Lower leg skin (tissue), 4 donors: ENCODE measurements around the gene WDCP. TPM values are rescaled to one million over a fixed set of nuclear protein-coding genes. Genes with fewer than 3 reads are reported as not detected.
"Not testable (repeated sequence)": the region's sequence is repeated elsewhere in the genome, so short reads cannot be mapped to it uniquely, and the experiment has no call there.

Experiments
- DNase-seq, 2 donors: peaks; one replicate each; pipeline ENCODE4 v3.0.0-alpha.2; 2019; ENCODE audit warnings: low spot score in 2 of 2
- H3K4me3 ChIP-seq: fragments of 200-600 bp; sonication (generic); 2 replicates; pipeline ENCODE4 v1.5.1; 2017; ENCODE audit warnings: mild to moderate bottlenecking, low read depth; ENCODE audit not compliant: poor library complexity, severe bottlenecking
- POLR2A ChIP-seq, 2 donors: fragments of 450-650 bp; IDR thresholded peaks; one replicate each; pipeline ENCODE4 v1.6.1; 2016 to 2017; ENCODE audit warnings: antibody characterized with exemption in 2 of 2, mild to moderate bottlenecking in 1 of 2, moderate library complexity in 1 of 2
- WGBS, 2 donors: methylation state at CpG; one replicate each; pipeline ENCODE4 v1.1.5; 2018; 5-methylcytosine and 5-hydroxymethylcytosine counted together
- intact Hi-C: fragments of 100-400 bp; cut with DNase I; formaldehyde crosslinking; loops from one replicate; pipeline ENCODE4 v1.15.0; 2023; ENCODE audit warnings: low total_unique reads
- total RNA-seq, 4 donors: library from RNA; depleted of rRNA; stranded (reverse); fragments of >200 nt; gene quantifications; one replicate each; pipeline ENCODE4 v1.1.0, GENCODE V29; 2016
- TF ChIP-seq, protein P1 (sequence below), 3 donors: fragments of 450-650 bp; IDR thresholded peaks; one replicate each; pipeline ENCODE4 v1.5.1; 2016; ENCODE audit warnings: antibody characterized with exemption in 3 of 3, mild to moderate bottlenecking in 3 of 3, moderate library complexity in 2 of 3

Gene WDCP, protein sequence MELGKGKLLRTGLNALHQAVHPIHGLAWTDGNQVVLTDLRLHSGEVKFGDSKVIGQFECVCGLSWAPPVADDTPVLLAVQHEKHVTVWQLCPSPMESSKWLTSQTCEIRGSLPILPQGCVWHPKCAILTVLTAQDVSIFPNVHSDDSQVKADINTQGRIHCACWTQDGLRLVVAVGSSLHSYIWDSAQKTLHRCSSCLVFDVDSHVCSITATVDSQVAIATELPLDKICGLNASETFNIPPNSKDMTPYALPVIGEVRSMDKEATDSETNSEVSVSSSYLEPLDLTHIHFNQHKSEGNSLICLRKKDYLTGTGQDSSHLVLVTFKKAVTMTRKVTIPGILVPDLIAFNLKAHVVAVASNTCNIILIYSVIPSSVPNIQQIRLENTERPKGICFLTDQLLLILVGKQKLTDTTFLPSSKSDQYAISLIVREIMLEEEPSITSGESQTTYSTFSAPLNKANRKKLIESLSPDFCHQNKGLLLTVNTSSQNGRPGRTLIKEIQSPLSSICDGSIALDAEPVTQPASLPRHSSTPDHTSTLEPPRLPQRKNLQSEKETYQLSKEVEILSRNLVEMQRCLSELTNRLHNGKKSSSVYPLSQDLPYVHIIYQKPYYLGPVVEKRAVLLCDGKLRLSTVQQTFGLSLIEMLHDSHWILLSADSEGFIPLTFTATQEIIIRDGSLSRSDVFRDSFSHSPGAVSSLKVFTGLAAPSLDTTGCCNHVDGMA
- total RNA-seq = 1 to 10 TPM; 2.6 to 4.9 (median 3.8) TPM

GRCh38 chr2:24046930-24047702 is at the start of gene WDCP:
Gene WDCP, minus strand, starts transcription at chr2:24047391. Its CDS starts 7,897 bp downstream, at chr2:24039494.
- peak; percentile 98 for DNase-seq
- intact Hi-C loops = no loop called here
- WGBS, 2 donors = 0% methylated on average over 36 to 37 of the region's 38 CpGs
- no peak for TF ChIP-seq POLR2A (IDR thresholded peaks at IDR 0.05)
- TF ChIP-seq, protein P1, sequence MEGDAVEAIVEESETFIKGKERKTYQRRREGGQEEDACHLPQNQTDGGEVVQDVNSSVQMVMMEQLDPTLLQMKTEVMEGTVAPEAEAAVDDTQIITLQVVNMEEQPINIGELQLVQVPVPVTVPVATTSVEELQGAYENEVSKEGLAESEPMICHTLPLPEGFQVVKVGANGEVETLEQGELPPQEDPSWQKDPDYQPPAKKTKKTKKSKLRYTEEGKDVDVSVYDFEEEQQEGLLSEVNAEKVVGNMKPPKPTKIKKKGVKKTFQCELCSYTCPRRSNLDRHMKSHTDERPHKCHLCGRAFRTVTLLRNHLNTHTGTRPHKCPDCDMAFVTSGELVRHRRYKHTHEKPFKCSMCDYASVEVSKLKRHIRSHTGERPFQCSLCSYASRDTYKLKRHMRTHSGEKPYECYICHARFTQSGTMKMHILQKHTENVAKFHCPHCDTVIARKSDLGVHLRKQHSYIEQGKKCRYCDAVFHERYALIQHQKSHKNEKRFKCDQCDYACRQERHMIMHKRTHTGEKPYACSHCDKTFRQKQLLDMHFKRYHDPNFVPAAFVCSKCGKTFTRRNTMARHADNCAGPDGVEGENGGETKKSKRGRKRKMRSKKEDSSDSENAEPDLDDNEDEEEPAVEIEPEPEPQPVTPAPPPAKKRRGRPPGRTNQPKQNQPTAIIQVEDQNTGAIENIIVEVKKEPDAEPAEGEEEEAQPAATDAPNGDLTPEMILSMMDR (IDR thresholded peaks at IDR 0.05) = no peak
- H3K4me3 ChIP-seq = peak within 1 kb of the TSS; percentile 71

DNA sequence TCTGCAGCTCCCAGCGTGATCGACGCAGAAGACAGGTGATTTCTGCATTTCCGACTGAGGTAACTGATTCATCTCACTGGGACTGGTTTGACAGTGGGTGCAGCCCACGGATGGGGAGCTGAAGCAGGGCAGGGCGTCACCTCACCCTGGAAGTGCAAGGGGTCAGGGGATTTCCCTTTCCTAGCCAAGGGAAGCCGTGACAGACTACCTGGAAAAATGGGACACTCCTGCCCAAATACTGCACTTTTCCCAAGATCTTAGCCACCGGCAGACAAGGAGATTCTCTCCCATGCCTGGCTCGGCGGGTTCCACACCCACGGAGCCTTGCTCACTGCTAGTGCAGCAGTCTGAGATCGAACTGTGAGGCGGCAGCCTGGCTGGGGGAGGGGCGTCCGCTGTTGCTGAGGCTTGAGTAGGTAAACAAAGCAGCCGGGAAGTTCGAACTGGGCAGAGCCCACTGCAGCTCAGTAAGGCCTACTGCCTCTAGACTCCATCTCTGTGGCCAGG is 48.0 kb upstream of the WDCP start:
- DNase-seq, intact Hi-C loops, H3K4me3 ChIP-seq: not testable (repeated sequence)
- WGBS, 2 donors = 83 to 91% methylated on average over 17 of the region's 17 CpGs

GRCh38 chr2:24093270-24093669 is 46.1 kb upstream of the WDCP start:
- DNase-seq, H3K4me3 ChIP-seq, intact Hi-C loops: not testable (repeated sequence)
- WGBS, 2 donors = 98% methylated on average over 5 of the region's 5 CpGs

DNA sequence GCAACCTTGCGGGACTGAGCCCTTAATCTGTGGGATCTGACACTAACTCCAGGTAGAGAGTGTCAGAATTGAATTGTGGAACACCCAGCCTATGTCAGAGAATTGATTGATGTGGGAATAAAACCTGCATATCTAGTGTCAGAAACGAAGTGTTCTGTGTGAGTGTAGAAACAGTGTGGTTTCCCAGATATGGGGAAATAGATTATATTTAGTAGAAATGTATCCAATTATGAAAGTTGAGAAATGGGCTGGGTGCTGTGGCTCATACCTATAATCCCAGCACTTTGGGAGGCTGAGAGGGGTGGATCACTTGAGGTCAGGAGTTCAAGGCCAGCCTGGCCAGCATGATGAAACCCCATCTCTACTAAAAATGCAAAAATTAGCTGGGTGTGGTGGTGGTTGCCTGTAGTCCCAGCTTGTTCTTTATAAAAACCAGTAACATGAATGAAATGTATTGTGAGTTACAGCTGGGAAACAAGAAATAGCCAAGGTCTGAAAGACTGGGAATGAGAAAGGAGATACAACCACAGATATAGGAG is 41.7 kb upstream of the WDCP start:
- intact Hi-C loops = loop anchor here (10.0 kb wide), 2 partner anchors 154 to 264 kb away; no protein-coding TSS in a partner anchor
- no peak overlapping the region for H3K4me3 ChIP-seq
- no peak for DNase-seq
- 58 to 80% methylated on average over 2 of the region's 2 CpGs for WGBS, 2 donors
- no peak for TF ChIP-seq POLR2A (IDR thresholded peaks at IDR 0.05)
- TF ChIP-seq, protein P1 (IDR thresholded peaks at IDR 0.05) = no peak

GRCh38 chr2:24087032-24087431 is 39.8 kb upstream of the WDCP start:
- TF ChIP-seq POLR2A (IDR thresholded peaks at IDR 0.05) = no peak
- TF ChIP-seq, protein P1 (IDR thresholded peaks at IDR 0.05) = no peak
- intact Hi-C loops = loop anchor here (10.0 kb wide), 2 partner anchors 152 to 262 kb away; no protein-coding TSS in a partner anchor
- no peak for DNase-seq
- H3K4me3 ChIP-seq = no peak overlapping the region
- 77 to 82% methylated on average over 3 of the region's 3 CpGs for WGBS, 2 donors

DNA sequence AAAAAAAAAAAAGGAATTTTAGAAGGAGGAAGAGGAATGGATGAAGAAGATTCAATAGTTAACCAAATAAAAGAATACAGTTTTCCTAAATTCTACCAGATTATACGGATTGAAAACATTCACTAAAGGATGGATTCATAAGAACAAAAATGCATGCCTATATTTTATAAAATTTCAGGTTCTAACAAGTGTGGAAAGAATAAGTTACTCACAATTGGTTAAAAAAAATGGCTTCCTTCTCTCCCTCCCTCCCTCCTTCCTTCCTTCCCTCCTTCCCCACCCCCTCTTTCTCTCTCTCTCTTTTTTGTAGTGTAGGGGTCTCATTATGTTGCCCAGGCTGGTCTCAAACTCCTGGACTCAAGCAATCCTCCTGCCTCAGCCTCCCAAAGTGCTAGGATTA is 39.0 kb upstream of the WDCP start:
- TF ChIP-seq POLR2A (IDR thresholded peaks at IDR 0.05) = no peak
- TF ChIP-seq, protein P1 (IDR thresholded peaks at IDR 0.05) = no peak
- DNase-seq = no peak
- intact Hi-C loops = loop anchor here (10.0 kb wide), 2 partner anchors 151 to 261 kb away; no protein-coding TSS in a partner anchor
- 83 to 88% methylated on average over 1 of the region's 1 CpG for WGBS, 2 donors
- H3K4me3 ChIP-seq = no peak overlapping the region
